HG02678 (cell line): Measurements from ENCODE around the gene MTNR1A.

Source experiments
- ATAC-seq: cut with Tn5 transposase; IDR thresholded peaks from one replicate; pipeline ENCODE4 v1.9.1; 2021; ENCODE audit warnings: mild to moderate bottlenecking, moderate library complexity; ENCODE audit not compliant: unreplicated experiment

The MTNR1A gene

DNA sequence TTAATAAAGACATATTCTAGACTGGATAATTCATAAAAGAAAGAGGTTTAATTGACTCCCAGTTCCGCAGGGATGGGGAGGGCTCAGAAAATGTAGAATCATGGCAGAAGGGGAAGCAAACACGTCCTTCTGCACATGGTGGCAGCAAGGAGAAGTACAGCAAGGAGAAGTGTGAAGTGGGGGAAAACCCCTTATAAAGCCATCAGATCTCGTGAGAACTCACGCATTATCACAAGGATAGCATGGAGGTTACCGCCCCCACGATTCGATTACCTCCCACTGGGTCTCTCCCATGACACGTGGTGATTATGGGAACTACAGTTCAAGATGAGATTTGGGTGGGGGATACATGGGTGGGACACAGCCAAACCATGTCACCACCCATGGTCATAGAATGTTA is 58.3 kb downstream of the MTNR1A start:
- no peak for ATAC-seq

DNA sequence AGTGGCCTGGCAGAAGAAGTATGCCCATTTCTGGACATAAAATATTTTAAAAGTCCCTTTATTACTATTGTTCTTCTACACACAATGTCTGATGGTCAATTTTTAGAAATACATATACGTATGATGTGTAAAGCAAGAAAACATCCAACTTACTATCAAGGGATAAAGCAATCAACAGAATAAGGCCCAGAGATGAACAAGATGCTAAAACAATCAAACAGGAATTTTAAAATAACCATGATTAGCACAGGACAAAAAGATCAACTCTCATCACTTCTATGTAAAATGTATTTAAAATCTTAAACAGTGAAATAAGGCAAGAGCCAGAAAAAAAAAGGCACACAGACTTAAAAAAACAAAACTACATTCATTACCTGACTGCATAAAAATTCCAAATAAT is 60.9 kb downstream of the MTNR1A start:
- ATAC-seq, result no peak

DNA sequence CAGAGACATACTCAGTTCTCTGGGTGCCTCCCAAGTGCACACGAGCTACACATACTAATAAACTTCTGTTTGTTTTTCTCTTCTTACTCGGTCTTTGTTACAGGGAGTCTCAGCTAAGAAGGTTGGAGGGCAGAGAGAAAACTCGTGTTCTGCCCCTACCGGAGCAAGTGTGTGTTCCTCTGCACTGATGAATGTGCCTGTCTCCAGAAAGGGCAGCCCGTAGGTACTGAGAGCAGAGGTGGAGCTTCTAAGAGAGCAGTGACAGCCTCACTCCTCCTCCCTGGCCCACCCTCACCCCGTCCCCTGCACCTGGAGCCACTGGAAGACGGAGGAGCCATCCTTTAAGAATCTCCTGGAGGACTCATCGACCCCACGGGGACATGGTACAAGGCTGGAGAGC is 67.6 kb downstream of the MTNR1A start:
- no peak for ATAC-seq

DNA sequence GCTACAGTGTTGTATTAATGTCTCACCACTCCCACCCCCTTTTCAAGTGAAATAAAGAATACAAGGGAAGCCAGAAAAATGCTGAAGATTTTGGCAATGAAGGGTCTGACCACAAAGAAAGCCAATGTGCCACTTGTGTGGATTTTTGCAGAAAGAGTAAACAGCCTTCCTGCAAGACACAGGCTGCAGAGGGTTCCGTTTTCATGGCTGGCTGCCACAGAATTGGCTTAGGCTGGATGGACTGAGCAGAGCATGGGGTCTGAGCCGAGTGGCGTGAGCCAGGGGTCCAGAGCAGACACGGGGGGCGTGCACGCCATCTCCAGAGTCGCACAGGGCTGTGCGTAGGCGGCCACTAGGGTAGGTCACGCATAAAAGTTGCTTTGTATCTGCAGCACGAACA is 69.2 kb downstream of the MTNR1A start:
- ATAC-seq, result no peak

DNA sequence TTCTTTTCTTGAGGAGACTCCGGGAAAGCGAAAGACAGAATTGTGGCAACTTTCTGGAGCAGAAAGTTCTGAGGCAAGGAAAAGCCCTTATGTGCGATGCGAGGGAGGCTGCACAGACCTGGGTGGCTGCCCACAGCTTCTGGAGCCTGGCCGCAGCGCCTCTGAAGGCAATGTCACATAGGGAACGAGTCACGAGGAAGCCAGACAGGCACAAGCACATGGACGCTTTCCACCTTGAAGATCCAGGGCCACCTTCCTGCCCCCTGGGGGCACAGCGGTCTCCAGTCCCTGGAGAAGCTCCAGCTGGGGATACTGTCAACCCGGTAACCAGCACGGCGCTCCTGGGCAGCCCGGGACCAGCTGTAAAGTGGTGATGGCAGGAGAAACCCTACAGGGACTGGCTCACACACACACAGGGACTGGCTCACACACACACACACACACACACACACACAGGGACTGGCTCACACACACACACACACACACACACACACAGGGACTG is 69.8 kb downstream of the MTNR1A start:
- no peak for ATAC-seq

DNA sequence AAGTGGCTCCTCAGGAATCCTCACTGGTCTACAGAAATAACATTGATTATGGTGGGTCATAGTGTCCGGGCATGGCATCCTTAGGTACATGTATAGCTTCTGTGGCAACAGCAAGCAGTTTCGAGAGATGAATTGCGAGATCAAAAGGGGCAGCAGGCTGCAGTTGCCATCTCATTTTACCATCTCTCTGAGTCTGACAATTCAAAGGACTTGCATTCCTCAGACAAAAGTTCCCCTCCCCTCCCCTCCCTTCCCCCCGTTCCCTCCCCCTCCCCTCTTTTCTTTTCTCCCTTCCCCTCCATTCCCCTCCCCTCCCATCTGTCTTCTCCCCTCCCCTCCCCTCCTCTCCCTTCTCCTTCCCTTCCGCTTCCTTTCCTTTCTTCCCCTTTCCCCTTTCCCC is 70.2 kb downstream of the MTNR1A start:
- no peak for ATAC-seq

DNA sequence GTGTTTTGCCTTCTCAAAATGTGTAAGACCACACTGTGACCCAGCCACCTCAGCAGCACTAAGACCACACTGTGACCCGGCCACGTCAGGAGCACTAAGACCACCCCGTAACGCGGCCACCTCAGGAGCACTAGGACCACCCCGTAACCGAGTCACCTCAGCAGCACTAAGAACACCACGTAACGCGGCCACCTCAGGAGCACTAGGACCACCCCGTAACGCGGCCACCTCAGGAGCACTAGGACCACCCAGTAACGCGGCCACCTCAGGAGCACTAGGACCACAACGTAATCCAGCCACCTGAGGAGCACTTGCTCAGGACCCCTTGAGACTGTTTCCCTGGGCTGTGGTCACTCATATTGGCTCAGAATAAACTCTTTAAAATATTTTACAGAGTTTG is 71.7 kb downstream of the MTNR1A start:
- no peak for ATAC-seq
